ENCODE data around the gene SRGAP1. TPM values are rescaled to one million over a fixed set of nuclear protein-coding genes. Genes with fewer than 3 reads are reported as not detected.
"Not testable (repeated sequence)": the region's sequence is repeated elsewhere in the genome, so short reads cannot be mapped to it uniquely, and the experiment has no call there.

The SRGAP1 gene
- total RNA-seq, 1 experiment from 2014 or later, result 4.2 TPM

GRCh38 chr12:63867053-63867452 is 22.6 kb downstream of the SRGAP1 start:
- DNase-seq (ENCODE audit: low read depth), result no peak

- peak; percentile 51 for DNase-seq (ENCODE audit: low read depth)
Observed at GRCh38 chr12:63869656-63870055, 25.2 kb downstream of the SRGAP1 start.

GRCh38 chr12:63870838-63871237 is 26.3 kb downstream of the SRGAP1 start:
- DNase-seq (ENCODE audit: low read depth), result no peak

GRCh38 chr12:63874897-63875480 is 30.5 kb downstream of the SRGAP1 start:
- DNase-seq (ENCODE audit: low read depth), result no peak

- no peak for DNase-seq (ENCODE audit: low read depth)
Observed at GRCh38 chr12:63875703-63876102, 31.2 kb downstream of the SRGAP1 start.

GRCh38 chr12:63876980-63877379 is 32.5 kb downstream of the SRGAP1 start:
- DNase-seq (ENCODE audit: low read depth), result no peak

GRCh38 chr12:63877693-63878092 is 33.2 kb downstream of the SRGAP1 start:
- DNase-seq (ENCODE audit: low read depth), result no peak

GRCh38 chr12:63880235-63880634 is 35.7 kb downstream of the SRGAP1 start:
- not testable (repeated sequence) for DNase-seq (ENCODE audit: low read depth)

GRCh38 chr12:63880742-63881263 is 36.3 kb downstream of the SRGAP1 start:
- no peak for DNase-seq (ENCODE audit: low read depth)

- DNase-seq (ENCODE audit: low read depth), result peak; percentile 72
Observed at GRCh38 chr12:63882844-63883243, 38.3 kb downstream of the SRGAP1 start.

GRCh38 chr12:63885401-63885800 is 40.9 kb downstream of the SRGAP1 start:
- DNase-seq (ENCODE audit: low read depth), result no peak

- peak; percentile 93 for DNase-seq (ENCODE audit: low read depth)
Observed at GRCh38 chr12:63888908-63889635, 44.6 kb downstream of the SRGAP1 start.

- no peak for DNase-seq (ENCODE audit: low read depth)
Observed at GRCh38 chr12:63889721-63890509, 45.4 kb downstream of the SRGAP1 start.

GRCh38 chr12:63893170-63893569 is 48.7 kb downstream of the SRGAP1 start:
- no peak for DNase-seq (ENCODE audit: low read depth)

GRCh38 chr12:63894132-63894531 is 49.6 kb downstream of the SRGAP1 start:
- DNase-seq (ENCODE audit: low read depth), result no peak

- no peak for DNase-seq (ENCODE audit: low read depth)
Observed at GRCh38 chr12:63895841-63896240, 51.3 kb downstream of the SRGAP1 start.

GRCh38 chr12:63897931-63898330 is 53.4 kb downstream of the SRGAP1 start:
- no peak for DNase-seq (ENCODE audit: low read depth)

GRCh38 chr12:63898764-63899337 is 54.4 kb downstream of the SRGAP1 start:
- DNase-seq (ENCODE audit: low read depth), result no peak

GRCh38 chr12:63899396-63899795 is 54.9 kb downstream of the SRGAP1 start:
- no peak for DNase-seq (ENCODE audit: low read depth)

- DNase-seq (ENCODE audit: low read depth), result no peak
Observed at GRCh38 chr12:63900922-63901793, 56.7 kb downstream of the SRGAP1 start.

GRCh38 chr12:63904653-63905052 is 60.2 kb downstream of the SRGAP1 start:
- DNase-seq (ENCODE audit: low read depth), result no peak
